ENCODE results near the gene DHRS2.

DNA sequence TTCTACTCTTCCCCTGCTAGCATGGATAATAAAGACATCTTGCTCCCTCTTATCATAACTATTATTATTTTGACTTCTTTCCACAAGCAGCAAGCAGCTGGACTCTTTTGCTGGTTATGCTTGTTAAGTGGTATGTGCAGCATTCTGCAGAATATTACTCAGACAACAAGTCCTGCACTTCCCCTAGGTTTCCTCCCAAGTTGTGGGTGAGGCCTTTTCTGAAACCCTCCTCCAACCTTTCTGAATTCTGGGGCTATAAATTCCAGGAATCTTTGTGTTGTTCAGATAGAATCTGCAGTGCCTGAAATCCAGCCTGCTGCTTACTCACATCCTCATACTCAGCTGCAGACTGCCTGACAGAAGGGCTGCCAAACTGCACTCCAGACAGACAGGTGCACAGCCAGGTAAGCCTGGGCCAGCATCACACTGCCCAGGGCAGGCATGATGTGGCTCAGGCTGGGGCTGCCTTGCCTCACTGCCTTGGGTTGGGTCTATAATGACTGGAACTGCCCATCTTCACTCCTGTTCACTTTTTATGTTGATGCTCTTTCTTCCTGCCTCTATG lies 6.2 kb upstream of the DHRS2 start:
- TF ChIP-seq, protein P1, sequence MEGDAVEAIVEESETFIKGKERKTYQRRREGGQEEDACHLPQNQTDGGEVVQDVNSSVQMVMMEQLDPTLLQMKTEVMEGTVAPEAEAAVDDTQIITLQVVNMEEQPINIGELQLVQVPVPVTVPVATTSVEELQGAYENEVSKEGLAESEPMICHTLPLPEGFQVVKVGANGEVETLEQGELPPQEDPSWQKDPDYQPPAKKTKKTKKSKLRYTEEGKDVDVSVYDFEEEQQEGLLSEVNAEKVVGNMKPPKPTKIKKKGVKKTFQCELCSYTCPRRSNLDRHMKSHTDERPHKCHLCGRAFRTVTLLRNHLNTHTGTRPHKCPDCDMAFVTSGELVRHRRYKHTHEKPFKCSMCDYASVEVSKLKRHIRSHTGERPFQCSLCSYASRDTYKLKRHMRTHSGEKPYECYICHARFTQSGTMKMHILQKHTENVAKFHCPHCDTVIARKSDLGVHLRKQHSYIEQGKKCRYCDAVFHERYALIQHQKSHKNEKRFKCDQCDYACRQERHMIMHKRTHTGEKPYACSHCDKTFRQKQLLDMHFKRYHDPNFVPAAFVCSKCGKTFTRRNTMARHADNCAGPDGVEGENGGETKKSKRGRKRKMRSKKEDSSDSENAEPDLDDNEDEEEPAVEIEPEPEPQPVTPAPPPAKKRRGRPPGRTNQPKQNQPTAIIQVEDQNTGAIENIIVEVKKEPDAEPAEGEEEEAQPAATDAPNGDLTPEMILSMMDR (IDR thresholded peaks at IDR 0.05): no peak
- TF ChIP-seq POLR2AphosphoS5 (IDR thresholded peaks at IDR 0.05) (no peak), POLR2A (IDR thresholded peaks at IDR 0.05; ENCODE audit: low read depth) (no peak)
